ENCODE measurements around the gene TMEM175.

The TMEM175 gene

DNA sequence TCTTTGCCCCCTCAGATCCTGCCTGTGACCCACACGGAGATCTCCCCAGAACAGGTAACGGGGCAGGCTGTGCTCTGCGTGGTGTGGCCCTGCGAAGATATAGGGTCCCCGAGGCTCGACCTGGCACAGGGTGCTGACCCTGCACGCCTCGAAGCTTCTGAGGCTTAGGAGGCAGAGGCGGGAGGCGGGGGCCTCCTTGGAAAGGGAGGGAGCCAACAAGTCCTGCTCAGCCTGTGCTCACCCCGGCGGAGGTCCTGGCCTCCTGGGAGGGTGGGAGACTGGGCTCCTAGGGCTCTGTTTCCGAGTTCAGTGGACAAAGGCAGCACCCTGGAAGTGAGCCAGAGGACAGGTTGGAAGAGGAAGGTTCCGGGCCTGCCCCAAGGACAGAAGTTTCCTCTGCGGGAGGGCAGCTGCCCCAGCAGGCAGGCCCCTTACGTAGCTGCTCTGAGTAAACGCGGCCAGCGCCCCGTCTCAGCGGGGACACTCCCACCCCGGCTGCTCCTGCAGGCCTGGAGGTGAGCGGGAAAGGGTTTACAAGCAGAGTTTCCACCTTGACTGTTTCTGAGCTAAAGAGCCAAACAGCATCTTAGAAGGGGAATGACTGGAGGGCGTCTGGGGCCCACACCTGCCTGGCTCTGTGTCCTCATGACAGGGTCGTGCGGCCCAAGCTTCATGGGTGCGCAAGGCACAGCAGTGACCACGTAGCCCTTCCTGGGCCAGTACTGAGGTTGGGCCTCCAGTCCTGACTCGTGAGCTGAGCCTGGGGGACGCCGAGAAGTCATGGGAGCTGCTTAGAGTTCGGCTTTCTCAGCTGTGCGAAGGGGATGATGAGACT lies 16.1 kb downstream of the TMEM175 start:
- DNase-seq: no peak

DNA sequence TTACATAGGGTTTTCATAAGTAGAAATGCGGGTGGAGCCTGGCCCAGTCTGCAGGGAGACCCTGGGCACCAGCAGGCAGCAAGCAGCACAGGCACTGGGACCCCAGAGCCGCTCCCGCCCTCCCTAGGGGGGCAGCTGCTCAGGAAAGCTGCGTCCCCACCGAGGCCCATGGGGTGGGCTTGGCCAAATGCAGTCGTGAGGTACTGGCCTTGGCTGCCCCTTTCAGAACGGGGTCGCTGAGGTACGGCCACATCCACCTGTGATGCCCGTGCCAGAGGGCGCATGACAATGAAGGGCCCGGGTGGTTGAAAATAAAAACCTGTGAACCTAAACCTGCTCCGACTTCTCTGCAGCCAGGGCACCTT lies 16.7 kb downstream of the TMEM175 start:
- no peak for DNase-seq

DNA sequence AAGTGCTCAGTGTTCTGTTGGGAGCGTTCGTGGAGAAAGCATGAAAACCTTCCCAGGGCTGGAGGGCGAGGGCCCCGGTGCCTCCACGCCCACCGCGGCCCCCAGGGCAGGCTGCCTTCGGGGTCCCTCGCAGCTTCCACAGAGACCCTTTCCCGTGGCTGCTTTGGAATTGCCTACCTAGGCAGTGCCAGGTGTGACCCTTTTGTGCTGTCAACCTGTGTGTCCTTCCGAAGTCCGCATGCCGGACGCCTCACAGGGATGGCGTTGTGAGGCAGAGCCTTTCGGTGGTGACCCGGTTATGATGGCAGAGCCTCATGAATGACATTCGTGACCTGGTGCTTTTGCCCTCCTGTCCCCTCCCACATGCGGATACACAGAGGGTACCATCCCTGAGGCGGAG lies 17.4 kb downstream of the TMEM175 start:
- no peak for DNase-seq

DNA sequence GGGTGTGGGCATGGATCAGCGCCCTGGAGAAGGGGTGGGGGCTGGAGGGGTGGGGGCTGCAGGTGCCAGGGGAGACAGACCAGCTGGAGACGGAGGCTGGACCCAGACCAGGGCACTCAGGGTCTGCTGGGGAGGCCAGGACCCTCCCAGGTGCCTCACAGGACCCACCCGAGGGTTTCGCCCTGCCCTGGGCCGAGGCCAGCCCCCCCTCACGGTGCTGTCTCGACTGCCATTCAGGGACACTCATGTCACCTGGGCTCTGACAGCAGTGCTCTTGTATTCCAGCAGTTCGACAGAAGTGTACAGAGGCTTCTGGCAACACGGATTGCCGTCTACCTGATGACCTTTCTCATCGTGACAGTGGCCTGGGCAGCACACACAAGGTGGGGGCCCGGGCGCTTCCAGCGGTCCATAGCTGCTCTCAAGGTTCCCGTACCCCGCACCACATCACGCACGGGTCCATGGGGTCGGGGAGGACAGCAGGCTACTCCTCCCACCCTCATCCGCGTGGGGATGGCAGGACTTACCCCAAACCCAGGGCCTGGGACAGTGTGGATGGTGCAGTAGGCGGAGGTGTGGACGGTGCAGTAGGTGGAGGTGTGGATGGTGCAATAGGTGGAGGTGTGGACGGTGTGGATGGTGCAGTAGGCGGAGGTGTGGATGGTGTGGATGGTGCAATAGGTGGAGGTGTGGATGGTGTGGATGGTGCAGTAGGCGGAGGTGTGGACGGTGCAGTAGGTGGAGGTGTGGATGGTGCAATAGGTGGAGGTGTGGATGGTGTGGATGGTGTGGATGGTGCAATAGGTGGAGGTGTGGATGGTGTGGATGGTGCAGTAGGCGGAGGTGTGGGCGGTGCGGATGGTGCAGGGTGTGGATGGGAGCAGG lies 18.1 kb downstream of the TMEM175 start:
- no peak for DNase-seq

DNA sequence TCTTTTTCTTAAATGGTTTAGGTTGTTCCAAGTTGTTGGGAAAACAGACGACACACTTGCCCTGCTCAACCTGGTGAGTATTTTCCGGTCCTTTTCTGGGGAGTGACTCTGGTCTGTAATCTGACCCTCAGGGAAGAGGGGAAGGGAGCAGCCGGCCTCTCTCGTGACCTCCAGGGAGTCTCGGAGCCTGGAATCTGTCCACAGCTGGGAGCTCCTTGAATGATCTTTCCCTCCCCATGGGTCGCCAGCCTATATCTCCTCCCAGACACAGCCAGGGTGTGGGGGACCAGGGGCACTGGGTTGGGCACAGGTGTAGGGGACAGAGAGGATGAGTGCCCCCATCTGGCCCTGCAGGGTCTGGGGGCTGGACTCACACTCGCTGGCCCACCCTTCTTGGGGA lies 18.9 kb downstream of the TMEM175 start:
- DNase-seq: no peak

DNA sequence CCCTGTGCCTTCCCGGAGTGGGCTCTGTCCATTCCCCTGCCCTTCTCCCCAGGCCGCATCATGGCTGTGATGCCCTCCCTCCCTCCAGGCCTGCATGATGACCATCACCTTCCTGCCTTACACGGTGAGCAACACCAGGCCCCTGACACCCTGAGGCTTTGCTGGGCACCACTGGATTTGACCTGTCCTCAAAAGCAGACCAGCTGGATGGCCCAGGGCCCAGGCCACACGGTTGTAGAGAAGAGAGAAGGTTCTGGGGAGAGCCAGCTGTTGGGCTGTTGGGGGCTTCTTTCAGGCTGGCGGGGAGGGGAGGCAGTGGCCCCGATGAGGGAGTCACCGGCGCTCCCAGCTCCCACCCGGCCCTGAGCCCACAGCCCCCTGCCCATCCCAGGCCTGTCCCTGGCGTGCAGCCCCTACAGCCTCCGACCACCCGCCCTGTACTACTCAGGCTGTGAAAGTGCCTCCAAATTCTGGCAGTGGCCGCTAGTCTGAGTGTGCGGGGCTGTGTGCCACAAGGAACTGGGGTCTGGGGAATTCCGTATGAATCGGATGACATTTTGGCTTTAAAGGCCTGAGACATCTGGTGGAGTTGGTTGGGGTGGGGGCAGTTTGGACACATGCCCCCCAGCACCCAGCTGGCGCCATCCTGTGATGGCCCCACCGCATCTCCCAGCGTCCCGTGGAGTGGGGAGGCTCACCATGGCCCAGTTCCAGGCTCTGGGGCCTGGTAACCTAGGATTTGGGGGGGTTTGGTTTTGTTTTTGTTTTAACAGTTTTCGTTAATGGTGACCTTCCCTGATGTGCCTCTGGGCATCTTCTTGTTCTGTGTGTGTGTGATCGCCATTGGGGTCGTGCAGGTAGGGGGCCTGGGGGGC lies 19.6 kb downstream of the TMEM175 start:
- no peak for DNase-seq

DNA sequence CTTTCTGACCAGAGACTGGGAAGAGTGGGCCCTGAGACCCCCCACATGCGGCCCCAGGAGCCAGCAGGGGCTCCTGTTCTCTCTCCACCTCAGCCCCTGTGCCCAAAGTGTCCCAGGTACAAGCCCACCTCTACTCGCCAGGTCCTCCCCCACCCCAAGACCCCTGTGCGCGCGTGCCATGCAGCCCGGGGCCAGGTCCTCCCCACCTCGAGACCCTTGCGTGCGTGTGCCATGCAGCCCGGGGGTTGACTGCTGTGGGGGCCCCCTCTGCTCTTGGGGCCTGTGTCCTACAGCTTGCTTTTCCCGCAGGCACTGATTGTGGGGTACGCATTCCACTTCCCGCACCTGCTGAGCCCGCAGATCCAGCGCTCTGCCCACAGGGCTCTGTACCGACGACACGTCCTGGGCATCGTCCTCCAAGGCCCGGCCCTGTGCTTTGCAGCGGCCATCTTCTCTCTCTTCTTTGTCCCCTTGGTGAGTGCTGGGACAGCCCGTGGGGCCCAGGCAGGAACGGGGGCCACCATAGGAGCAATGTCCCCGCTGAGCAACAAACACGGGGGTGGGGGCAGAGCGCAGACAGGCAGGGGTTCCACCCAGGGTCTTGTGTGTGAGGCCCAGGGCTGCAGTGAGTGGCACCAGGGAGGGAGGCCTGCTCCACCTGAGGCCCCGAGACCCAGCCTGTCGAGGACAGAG lies 20.8 kb downstream of the TMEM175 start:
- DNase-seq: no peak

DNA sequence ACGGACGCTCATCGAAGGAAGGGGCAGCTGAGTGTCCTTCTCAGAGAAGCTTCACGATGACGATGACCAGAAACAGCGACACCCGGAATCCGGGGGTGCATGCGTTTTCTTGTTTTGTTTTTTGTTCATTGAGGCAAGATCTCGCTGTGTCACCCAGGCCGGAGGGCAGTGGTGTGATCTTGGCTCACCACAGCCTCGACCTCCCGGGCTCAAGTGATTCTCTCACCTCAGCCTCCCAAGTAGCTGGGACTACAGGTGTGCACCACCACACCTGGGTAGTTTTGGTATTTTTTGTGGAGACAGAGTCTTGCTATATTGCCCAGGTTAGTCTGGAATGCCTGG lies 21.3 kb downstream of the TMEM175 start:
- DNase-seq: no peak

DNA sequence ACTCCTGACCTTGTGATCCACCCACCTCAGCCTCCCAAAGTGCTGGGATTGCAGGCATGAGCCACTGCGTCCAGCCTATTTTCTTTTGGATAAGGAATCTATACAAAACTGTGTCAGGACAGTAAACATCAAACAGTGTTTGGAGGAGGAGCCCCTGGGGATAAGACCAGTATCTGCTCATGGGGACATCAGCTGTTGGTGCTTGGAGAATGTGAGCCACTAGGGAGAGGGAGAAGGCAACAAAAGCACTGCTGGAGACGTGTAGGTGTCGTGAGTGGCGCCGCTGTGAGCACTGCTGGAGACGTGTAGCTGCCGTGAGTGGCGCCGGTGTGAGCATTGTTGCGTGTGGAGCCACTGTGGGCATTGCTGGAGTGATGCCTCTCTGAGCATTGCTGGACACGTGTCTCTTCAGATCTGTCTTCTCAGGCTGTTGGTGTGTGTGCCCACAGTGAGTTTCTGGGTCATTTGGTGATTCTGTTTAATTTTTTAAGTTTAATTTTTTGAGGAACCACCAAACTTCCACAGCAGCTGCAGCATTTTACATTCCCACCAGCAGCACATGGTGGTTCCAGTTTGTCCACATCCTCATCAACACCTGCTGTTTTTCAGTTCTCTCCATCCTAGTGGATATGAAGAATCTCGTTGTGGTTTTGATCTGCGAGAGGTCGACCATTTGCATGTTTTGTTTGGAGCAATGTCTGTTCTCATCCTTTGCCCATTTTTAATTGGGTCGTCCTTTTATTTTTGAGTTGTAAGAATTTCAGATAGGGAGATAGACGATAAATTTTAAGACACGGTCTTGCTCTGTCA lies 22.2 kb downstream of the TMEM175 start:
- no peak for DNase-seq

DNA sequence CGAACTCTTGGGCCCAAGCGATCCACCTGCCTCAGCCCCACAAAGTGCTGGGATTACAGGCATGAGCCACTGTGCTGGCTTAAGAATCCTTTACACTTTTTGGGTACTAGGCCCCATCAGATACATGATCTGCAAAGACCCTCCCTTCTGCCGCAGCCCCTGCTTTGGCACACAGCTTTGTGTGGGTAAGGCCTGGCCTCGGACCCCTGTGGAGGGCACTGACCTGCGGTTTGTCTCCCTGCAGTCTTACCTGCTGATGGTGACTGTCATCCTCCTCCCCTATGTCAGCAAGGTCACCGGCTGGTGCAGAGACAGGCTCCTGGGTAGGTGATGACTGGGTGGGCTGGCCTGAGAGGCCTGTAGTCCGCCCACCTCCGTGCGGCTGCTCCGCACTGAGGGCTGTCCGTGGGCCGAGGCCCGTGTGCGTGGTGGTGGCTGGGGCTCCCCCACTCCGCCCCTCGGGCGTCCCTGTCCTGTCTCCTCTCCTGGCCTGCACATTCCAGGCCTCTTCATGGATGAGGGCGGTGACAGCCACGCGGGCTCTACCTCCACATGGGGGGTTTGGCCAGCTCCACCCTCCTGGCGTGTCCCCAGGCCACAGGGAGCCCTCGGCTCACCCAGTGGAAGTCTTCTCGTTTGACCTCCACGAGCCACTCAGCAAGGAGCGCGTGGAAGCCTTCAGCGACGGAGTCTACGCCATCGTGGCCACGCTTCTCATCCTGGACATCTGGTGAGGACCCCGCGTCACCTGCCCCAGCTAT lies 23.1 kb downstream of the TMEM175 start:
- DNase-seq: no peak

DNA sequence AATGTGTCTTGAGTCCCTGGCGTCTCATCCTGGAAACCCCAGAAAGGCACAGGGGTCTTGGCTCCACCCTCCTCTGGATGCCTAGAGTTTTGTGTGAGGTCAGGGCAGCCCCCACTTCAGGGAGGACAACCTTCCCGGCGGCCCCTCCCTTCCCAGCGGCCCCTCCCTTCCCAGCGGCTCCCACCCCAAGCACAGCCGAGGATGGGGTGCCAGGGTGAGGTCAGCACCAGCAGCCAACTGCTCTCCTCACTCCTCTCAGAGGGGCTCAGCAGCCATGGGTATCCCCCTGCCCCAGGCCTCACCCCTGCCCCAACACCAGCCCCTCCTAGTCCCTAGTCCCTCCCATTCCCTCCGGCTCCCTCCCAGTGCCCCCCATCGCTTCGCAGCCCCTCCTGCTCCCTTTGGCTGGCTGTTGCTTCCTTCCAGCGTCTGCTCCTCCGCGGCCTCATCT lies 23.7 kb downstream of the TMEM175 start:
- DNase-seq: no peak

DNA sequence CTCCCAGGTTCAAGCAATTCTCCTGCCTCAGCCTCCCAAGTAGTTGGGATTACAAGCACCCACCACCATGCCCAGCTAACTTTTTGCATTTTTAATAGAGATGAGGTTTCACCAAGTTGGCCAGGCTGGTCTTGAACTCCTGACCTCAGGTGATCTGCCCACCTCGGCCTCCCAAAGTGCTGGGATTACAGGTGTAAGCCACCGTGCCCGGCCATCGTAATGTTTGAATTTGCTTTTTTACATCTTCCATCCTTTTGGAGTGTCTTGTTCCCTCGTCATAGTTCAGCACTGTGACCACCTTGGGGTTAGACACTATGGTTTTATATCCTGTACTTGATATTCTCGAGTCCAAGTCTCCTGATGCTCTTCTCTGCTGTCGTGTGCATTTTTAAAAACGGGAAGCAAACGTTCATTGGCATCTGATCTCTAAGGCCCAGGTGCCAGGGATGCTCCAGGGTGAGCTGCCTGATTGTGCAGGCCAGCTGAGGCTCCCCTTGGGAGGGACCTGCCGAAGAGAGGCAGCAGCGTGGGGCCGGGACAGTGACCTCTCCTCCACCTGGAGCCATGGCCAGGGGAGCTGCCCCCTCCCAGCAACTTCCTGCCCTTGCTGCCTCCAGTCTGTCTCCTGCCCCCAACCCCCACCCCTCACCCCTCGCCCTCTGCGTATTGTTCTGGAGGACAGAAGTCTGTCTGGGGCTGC lies 24.4 kb downstream of the TMEM175 start:
- DNase-seq: no peak

DNA sequence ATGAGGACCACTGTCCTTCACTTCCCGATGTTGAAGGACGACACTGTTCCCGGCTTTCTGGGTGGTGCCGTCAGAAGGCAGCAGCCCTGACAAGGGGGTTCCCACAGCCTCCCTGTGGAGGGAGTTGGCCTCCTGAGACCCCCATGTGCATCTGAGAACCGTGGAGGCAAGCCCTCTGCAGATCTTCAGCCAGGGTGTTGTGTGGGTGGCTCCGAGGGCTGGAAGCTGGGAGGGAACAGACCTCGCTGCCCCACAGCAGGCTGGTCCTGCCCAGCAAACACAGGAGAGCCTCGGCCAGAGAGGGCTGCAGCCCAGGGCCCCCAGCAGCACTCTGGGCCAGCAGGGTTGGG lies 24.9 kb downstream of the TMEM175 start:
- no peak for DNase-seq

DNA sequence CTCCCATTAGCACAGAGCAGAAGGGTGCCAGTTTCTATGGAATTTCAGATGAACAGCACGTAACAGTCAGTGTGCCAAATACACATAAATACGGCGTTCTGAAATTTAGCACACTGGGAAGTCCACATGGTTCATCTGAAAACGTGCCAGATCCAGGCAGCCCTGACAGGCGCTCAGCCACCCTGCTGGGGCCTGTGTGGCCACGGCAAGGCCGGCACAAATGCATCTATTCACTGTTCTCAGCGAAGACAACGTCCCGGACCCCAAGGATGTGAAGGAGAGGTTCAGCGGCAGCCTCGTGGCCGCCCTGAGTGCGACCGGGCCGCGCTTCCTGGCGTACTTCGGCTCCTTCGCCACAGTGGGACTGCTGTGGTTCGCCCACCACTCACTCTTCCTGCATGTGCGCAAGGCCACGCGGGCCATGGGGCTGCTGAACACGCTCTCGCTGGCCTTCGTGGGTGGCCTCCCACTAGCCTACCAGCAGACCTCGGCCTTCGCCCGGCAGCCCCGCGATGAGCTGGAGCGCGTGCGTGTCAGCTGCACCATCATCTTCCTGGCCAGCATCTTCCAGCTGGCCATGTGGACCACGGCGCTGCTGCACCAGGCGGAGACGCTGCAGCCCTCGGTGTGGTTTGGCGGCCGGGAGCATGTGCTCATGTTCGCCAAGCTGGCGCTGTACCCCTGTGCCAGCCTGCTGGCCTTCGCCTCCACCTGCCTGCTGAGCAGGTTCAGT lies 25.5 kb downstream of the TMEM175 start:
- no peak for DNase-seq

DNA sequence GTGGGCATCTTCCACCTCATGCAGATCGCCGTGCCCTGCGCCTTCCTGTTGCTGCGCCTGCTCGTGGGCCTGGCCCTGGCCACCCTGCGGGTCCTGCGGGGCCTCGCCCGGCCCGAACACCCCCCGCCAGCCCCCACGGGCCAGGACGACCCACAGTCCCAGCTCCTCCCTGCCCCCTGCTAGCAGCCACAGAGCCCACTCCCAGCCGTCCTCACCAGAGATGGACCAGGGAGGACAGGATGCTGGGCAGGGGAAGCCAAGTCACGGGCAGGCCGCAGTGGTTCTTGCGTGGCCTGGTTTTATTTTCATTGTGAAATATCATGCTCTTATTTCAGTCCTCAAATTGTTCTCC lies 26.0 kb downstream of the TMEM175 start:
- DNase-seq: no peak

DNA sequence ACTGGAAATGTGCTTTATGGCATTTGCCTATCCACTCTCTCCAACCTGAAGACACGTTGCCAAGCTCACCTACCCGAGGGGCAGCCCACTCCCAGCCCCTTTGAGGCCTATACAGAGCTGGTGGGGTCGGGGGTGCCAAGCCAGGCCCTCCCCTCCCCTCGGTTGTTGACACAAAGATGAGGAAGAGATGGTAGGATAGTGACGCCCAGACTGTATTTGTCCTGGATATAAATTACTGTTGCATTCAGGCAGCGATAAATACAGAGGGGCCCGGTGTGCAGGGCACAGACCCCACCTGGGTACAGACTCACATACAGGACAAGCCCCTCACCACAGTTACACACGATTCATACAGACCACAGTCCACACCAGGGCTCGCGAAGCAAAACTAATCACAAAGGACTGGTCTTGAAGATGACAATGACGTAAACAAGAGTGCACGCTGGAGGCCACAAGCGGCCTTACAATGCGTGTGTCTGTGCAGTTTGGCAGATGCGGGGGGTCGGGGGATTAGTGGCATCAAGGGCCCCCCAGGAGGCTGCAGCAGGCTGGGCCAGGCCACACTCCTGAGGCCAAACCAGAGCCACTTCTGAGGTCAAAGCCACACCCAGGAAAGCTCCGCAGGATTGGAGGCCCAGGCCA lies 26.6 kb downstream of the TMEM175 start:
- no peak for DNase-seq

DNA sequence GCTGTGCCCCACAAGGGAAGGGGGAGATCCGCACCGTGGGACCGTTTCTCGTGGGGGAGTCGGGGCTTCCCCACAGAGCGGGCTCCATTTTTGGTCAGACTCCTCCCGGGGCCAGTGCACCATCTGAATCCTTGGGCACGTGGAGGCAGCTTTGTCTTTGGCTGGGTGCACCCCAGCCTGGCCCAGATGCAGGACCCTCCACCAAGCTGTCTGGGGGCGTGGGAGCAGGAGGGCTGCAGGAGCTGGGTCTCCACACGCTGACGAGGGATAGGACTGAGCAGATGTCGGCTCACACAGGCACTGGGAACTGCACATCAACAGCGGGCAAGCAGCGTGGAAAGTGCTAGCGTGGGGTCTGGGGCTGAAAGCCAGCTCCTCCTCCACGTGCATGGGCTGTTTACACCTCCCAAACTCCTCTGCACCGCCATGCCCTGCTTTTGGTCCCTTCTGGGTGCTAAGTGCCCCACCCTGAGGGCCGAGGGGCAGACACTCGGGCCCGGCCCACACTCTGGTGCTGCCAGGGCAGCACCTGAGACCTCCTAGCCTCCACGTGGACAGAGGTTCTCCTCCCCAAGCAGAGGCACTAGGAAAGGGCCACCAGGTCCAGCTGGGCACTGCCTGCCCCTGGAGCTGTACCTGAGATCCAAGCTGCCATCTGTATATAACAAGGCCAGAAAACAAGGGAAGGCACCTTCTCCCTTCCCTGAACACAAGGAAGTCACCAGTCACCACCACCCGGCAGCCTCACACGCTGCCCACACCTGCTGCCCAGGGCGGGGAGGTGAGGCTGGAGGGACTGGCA lies 27.3 kb downstream of the TMEM175 start:
- no peak for DNase-seq

DNA sequence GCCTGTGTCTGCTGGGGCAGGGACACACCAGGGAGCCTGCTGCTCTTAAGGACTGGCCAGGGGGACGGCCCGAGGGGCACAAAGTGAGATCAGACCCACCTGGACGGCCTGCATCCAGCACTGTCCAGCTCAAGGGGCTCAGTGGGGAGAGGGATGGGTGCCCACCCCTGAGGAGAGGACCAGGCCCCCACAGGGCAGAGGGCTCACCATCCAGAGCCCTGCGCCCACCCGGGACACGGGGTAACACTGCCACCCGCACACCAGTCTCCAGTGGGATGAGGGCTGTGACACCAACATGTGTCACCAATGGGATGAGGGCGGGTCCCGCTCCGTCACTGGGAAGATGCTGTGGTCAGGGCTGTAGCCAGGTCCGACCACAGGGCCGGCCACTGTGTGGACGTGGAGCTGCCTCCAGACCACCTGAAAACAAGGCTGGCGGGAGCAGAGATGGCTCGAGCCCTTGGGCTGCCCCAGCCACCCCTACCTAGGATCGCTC lies 27.9 kb downstream of the TMEM175 start:
- DNase-seq: no peak

Measured in inflammatory macrophage (primary cell).